Stimulated activated naive B cell treated with anti-CD40 and anti-IgM and Interleukin-4, amounts not matched to agents 10 μg/mL and 1 μg/mL and 100 μg/mL, for 72 hours (primary cell): Measurements from ENCODE around the gene C5orf24.
A peak's percentile ranks its signal among the peaks of the same experiment; 100 is the strongest.
"Not testable (repeated sequence)": the region's sequence is repeated elsewhere in the genome, so short reads cannot be mapped to it uniquely, and the experiment has no call there.

ENCODE experiments used
- ATAC-seq, 2 donors: fragments of 150-1000 bp; cut with Tn5 transposase; replicated peaks; 2 replicates each; pipeline ENCODE4 v1.10.0; 2021; ENCODE audit warnings: moderate library complexity in 1 of 2
- DNase-seq: peaks from one replicate; pipeline ENCODE4 v3.0.0; 2021
- H3K27ac Mint-ChIP-seq: one replicate; pipeline ENCODE4 v1.8.0; 2022; ENCODE audit warnings: mild to moderate bottlenecking, mixed read lengths
- H3K27me3 Mint-ChIP-seq, 2 donors: one replicate each; pipeline ENCODE4 v1.8.0; 2022; ENCODE audit warnings: mixed read lengths in 2 of 2
- H3K36me3 Mint-ChIP-seq, 2 donors: one replicate each; pipeline ENCODE4 v1.8.0; 2022; ENCODE audit warnings: mixed read lengths in 2 of 2, mild to moderate bottlenecking in 1 of 2
- H3K4me1 Mint-ChIP-seq, 2 donors: one replicate each; pipeline ENCODE4 v1.8.0; 2022; ENCODE audit warnings: mixed read lengths in 2 of 2, mild to moderate bottlenecking in 1 of 2
- H3K4me3 Mint-ChIP-seq, 2 donors: one replicate each; pipeline ENCODE4 v1.8.0; 2022; ENCODE audit warnings: mild to moderate bottlenecking in 2 of 2, mixed read lengths in 2 of 2, moderate library complexity in 1 of 2
- H3K9me3 Mint-ChIP-seq, 2 donors: one replicate each; pipeline ENCODE4 v1.8.0; 2022; ENCODE audit warnings: mixed read lengths in 2 of 2, mild to moderate bottlenecking in 1 of 2

Gene C5orf24

GRCh38 chr5:134838361-134838760 lies 7.4 kb upstream of the C5orf24 start:
- not testable (repeated sequence) for H3K27ac Mint-ChIP-seq, H3K9me3 Mint-ChIP-seq, H3K27me3 Mint-ChIP-seq

GRCh38 chr5:134840811-134841210 lies 5.0 kb upstream of the C5orf24 start:
- DNase-seq, result no peak
- peaks cover 25 to 27% of the 10 kb centered on the region in 2 donors for H3K36me3 Mint-ChIP-seq

More at GRCh38 chr5:134838361-134838760, 7.4 kb upstream of the C5orf24 start:
- not testable (repeated sequence) for H3K4me3 Mint-ChIP-seq, DNase-seq, H3K4me1 Mint-ChIP-seq, ATAC-seq
- H3K36me3 Mint-ChIP-seq, result peaks cover 18 to 20% of the 10 kb centered on the region in 2 donors

GRCh38 chr5:134844252-134844651 lies 1.5 kb upstream of the C5orf24 start:
- Mint-ChIP-seq H3K4me1 (peaks cover 12 to 35% of the 10 kb centered on the region in 2 donors), H3K9me3 (no peaks in the 10 kb centered on the region), H3K27ac (no peak overlapping the region), H3K36me3 (peaks cover 20 to 25% of the 10 kb centered on the region in 2 donors), H3K4me3 (no peak overlapping the region), H3K27me3 (no peaks in the 10 kb centered on the region)
- ATAC-seq, result no peak
- no peak for DNase-seq

More at GRCh38 chr5:134840811-134841210, 5.0 kb upstream of the C5orf24 start:
- ATAC-seq, result no peak
- no peaks in the 10 kb centered on the region for H3K9me3 Mint-ChIP-seq
- no peak overlapping the region for H3K4me3 Mint-ChIP-seq
- no peak overlapping the region for H3K27ac Mint-ChIP-seq
- no peaks in the 10 kb centered on the region for H3K27me3 Mint-ChIP-seq
- H3K4me1 Mint-ChIP-seq, result peaks cover 8 to 13% of the 10 kb centered on the region in 2 donors

DNA sequence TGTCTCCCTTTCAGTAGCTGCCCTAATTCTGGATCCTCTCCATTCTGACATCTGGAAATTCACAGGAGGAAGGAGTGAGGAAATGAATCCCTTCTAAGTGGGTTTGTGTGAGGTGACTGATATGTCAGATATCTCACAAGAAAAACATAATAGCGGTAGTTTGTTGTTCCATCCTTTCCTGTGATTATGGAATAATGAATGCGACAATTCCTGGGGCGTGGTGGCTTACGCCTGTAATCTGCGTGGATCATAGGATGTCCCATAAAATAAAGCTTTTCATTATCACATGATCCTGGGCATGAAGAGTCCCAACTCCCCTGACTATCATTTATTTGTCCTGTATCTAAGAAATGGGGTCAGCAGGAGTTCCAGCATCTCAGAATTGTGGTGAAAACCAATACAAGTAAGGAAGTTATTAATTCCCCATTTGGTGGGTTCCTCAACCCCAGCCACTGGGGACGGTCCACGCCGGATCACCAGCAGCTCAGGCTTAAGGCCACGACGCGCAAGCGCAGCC lies 375 bp upstream of the C5orf24 start:
- H3K4me1 Mint-ChIP-seq, result peaks cover 14 to 35% of the 10 kb centered on the region in 2 donors
- peaks cover 11 to 23% of the 10 kb centered on the region in 2 donors for H3K36me3 Mint-ChIP-seq
- H3K27ac Mint-ChIP-seq, result peak overlapping the region; percentile 99
- H3K4me3 Mint-ChIP-seq, result peak overlapping the region; percentile 91 to 95
- H3K9me3 Mint-ChIP-seq, result no peaks in the 10 kb centered on the region
- no peaks in the 10 kb centered on the region for H3K27me3 Mint-ChIP-seq
- DNase-seq, result no peak
- no peak for ATAC-seq

DNA sequence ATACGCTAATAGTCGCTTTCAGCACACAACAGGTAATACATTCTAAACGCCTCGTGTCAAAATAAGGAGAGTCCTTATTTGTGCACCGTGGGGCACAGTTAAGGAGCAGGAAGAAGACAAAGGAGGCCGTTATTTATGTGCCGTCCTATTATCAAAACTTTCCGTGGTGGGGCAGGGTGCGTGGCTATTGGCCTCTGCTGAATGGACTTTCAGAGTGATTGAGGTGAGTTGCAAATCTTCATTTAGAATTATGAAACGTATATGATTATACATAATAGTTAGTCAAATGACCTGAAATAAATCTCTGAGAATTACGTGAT lies 833 bp downstream of the C5orf24 start:
- peaks cover 7 to 18% of the 10 kb centered on the region in 2 donors for H3K36me3 Mint-ChIP-seq
- H3K4me1 Mint-ChIP-seq, result peaks cover 14 to 35% of the 10 kb centered on the region in 2 donors
- H3K27me3 Mint-ChIP-seq, result no peaks in the 10 kb centered on the region
- DNase-seq, result no peak
- no peaks in the 10 kb centered on the region for H3K9me3 Mint-ChIP-seq
- H3K4me3 Mint-ChIP-seq, result peak overlapping the region; percentile 91 to 95
- peak; percentile 3 to 7 for ATAC-seq
- peak overlapping the region; percentile 99 for H3K27ac Mint-ChIP-seq

DNA sequence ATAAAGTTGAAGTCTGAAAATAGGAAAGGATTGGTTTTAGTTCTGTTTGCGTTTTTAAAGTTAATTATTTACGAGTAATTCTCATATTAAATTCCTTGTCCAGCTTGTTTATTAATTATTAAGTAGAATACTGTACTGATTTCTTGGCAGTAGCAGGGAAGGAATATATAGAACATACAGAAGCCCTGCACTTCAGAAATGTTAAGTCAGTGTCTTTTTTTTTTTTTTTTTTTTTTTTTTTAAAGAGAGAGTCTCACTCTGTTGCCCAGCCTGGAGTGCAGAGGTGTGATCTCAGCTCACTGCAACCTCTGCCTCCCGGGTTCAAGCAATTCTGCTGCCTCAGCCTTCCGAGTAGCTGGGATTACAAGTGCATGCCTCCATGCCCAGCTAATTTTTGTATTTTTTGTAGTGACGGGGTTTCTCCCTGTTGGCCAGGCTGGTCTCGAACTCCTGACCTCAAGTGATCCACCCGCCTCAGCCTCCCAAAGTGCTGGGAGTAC lies 3.7 kb downstream of the C5orf24 start:
- H3K4me3 Mint-ChIP-seq, H3K27me3 Mint-ChIP-seq, H3K27ac Mint-ChIP-seq, DNase-seq, ATAC-seq, H3K9me3 Mint-ChIP-seq: not testable (repeated sequence)
- Mint-ChIP-seq H3K36me3 (peaks cover 12 to 20% of the 10 kb centered on the region in 2 donors), H3K4me1 (peaks cover 14 to 35% of the 10 kb centered on the region in 2 donors)

- Mint-ChIP-seq H3K27me3 (no peaks in the 10 kb centered on the region), H3K9me3 (no peaks in the 10 kb centered on the region), H3K4me1 (peaks cover 5 to 18% of the 10 kb centered on the region in 2 donors), H3K4me3 (no peak overlapping the region), H3K27ac (no peak overlapping the region), H3K36me3 (peaks cover 13 to 18% of the 10 kb centered on the region in 2 donors)
- ATAC-seq, result no peak
- no peak for DNase-seq
Observed at GRCh38 chr5:134851307-134851923, 5.6 kb downstream of the C5orf24 start.

DNA sequence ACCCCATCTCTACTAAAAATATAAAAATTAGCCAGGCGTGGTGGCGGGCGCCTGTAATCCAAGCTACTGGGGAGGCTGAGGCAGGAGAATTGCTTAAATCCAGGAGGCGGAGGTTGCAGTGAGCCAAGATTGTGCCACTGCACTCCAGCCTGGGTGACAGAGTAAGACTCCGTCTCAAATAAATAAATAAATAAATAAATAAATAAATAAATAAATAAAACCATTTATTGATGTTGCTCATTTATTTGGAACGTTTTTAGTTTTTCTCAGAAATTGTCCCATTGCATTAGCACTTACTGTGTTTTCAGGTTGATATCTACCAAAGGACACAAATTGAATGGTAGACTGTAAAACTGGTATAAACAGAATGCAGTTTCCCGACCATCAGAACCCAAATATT lies 10.7 kb downstream of the C5orf24 start:
- not testable (repeated sequence) for H3K4me1 Mint-ChIP-seq, H3K27ac Mint-ChIP-seq, ATAC-seq, H3K27me3 Mint-ChIP-seq, DNase-seq, H3K4me3 Mint-ChIP-seq, H3K9me3 Mint-ChIP-seq
- peaks cover 21 to 24% of the 10 kb centered on the region in 2 donors for H3K36me3 Mint-ChIP-seq

DNA sequence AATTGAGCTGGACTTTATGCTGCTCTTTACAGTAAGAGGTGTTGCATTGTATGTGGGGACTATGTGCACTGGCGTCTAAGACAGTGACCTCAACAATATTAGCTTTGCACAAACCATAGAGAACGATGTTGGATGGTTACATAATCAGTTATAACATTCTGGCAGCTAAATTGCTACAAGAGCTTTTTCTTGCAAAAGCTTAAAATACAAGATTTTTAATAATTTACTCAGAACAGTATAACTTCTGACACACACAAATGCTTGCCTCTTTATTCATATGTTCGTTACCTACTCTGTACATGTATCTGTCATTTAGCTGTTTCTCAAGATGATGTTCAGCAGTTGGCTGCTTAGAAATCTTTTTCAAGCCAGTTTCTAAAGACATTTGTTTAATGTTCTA lies 11.6 kb downstream of the C5orf24 start:
- Mint-ChIP-seq H3K36me3 (peaks cover 21 to 22% of the 10 kb centered on the region in 2 donors), H3K9me3 (no peaks in the 10 kb centered on the region), H3K4me1 (no peaks in the 10 kb centered on the region), H3K27me3 (no peaks in the 10 kb centered on the region), H3K27ac (no peak overlapping the region), H3K4me3 (no peak overlapping the region)
- DNase-seq (no peak), ATAC-seq (no peak)

DNA sequence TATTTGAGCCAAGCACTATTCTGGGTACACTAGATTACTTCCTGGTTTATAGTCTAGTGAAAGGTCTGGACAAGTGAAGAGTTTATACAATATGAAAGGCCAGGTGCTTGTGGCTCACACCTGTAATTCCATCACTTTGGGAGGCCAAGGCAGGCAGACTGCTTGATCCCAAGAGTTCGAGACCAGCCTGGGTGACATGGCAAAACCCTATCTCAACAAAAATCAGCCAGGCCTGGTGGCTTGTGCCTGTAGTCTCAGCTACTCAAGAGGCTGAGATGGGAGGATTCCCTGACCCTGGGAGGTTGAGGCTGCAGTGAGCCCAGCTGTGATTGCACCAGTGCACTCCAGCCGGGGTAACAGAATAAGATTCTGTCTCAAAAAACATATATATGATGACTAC lies 18.9 kb downstream of the C5orf24 start:
- no peak overlapping the region for H3K4me3 Mint-ChIP-seq
- H3K9me3 Mint-ChIP-seq, result no peaks in the 10 kb centered on the region
- no peaks in the 10 kb centered on the region for H3K27me3 Mint-ChIP-seq
- H3K27ac Mint-ChIP-seq, result no peak overlapping the region
- no peak for DNase-seq
- peaks cover 8 to 10% of the 10 kb centered on the region in 2 donors for H3K36me3 Mint-ChIP-seq
- no peak for ATAC-seq
- H3K4me1 Mint-ChIP-seq, result no peaks in the 10 kb centered on the region

DNA sequence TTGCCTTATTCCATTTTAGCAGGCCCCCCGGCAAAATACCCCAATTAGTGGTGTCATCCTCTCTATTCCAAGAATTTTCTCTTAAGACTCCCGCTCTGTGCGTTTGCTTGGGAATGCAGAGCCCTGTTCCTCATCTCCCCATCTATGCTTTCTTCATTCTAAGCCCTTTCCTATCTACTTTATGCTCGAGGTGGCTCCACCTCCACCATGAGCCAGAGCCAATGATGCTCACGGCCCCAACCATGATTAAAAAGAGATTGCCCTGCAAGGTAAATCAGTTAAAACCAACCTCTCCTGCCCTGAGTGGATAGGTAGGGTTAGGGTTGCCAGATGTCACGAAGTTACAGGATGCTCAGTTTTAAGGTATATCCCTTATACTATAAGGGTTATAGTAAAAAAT lies 27.7 kb downstream of the C5orf24 start:
- H3K9me3 Mint-ChIP-seq, result no peaks in the 10 kb centered on the region
- H3K4me3 Mint-ChIP-seq, result peak overlapping the region; percentile 99 to 100
- ATAC-seq (peak in 1 of 2 donors; percentile 14), DNase-seq (no peak)
- H3K4me1 Mint-ChIP-seq, result peaks cover 25 to 43% of the 10 kb centered on the region in 2 donors
- peaks cover 6 to 17% of the 10 kb centered on the region in 2 donors for H3K36me3 Mint-ChIP-seq
- H3K27ac Mint-ChIP-seq, result peak overlapping the region; percentile 43
- no peaks in the 10 kb centered on the region for H3K27me3 Mint-ChIP-seq

DNA sequence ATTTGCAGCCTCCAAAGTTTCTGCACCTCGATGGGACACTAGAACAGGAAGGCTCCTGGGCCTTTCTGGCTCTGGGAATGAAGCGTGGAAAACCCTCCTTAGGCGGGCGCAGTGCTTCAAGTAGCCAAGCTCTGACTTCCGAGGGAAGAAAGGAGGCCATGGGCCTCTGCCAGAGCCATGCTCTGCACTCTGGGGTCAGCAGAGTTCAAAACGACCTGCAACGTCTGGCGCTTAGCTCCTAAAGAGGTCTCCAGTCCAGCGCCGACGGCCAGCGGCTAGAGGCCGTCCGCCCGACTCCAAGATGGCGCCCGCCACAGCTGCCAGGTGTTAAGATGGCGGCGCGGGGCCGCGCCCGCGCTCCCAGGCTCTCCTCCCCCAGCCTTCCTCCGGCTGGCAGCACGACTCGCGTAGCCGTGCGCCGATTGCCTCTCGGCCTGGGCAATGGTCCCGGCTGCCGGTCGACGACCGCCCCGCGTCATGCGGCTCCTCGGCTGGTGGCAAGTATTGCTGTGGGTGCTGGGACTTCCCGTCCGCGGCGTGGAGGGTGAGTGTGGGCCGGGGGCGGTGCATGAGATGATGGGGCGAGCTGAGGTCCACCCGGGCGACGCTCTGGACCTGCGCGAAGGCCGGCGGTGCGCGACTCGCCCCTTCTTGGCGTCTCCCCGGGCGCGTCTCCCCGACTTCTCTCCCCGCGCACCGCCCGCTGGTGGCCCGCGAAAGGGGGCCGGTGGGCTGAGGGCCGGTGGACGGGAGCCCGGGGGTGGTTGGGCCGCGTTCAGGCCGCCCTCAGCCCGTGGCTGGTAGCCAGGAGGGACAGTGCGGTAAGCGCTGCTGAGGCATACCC lies 28.4 kb downstream of the C5orf24 start, which contains the start of gene TXNDC15:
Gene TXNDC15 (plus strand): TSS at position 385 of the 844 bp plus-strand sequence. CDS start 57 bp downstream, at position 442.
- ATAC-seq (peak; percentile 88), DNase-seq (peak; percentile 78)
- H3K36me3 Mint-ChIP-seq, result peaks cover 6 to 19% of the 10 kb centered on the region in 2 donors
- H3K4me1 Mint-ChIP-seq, result peaks cover 26 to 46% of the 10 kb centered on the region in 2 donors
- no peaks in the 10 kb centered on the region for H3K9me3 Mint-ChIP-seq
- peak within 1 kb of the TSS; percentile 99 to 100 for H3K4me3 Mint-ChIP-seq
- H3K27ac Mint-ChIP-seq, result peak within 1 kb of the TSS; percentile 99
- no peaks in the 10 kb centered on the region for H3K27me3 Mint-ChIP-seq

DNA sequence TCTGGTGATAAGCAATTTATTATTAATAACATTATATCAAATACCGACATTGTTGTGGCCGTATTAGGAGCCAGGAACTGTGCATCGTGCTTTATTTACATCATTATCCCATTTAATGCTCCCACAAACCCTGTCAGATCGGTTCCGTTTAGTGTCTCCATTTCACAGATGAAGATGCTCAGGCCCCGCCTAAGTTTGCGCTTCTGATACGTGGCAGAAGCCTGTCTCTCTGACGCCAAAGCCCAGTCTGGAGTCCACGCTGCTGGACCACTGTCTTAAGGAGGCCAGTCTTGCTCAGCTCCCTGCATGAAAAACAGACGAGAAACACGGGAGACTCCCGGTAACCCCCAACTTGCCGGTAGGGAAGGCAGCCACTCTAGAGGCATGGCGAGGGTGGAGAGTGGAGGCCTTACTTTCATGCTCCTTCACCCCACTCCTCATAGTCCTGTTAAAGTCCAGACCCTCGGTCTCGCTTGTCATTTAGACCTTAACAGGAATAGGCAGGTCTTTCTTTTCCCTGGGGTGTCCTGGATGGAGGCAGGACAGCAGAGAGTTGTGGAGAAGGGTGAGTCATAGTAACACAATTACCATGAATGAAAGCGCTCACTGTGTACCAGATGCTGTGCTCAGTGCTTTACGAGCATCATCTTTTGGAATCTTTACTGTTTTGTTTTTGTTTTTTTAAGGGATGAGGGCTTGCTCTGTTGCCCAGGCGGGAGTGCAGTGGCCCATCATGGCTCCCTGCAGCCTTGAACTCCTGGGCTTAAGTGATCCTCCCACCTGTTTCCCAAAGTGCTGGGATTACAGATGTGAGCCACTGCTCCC lies 29.3 kb downstream of the C5orf24 start:
- Mint-ChIP-seq H3K4me1 (peaks cover 32 to 54% of the 10 kb centered on the region in 2 donors), H3K27ac (peak overlapping the region; percentile 99), H3K27me3 (no peaks in the 10 kb centered on the region), H3K4me3 (peak overlapping the region; percentile 99 to 100), H3K36me3 (peaks cover 9 to 27% of the 10 kb centered on the region in 2 donors), H3K9me3 (no peaks in the 10 kb centered on the region)
- DNase-seq (peak; percentile 44), ATAC-seq (peak; percentile 55 to 62)

DNA sequence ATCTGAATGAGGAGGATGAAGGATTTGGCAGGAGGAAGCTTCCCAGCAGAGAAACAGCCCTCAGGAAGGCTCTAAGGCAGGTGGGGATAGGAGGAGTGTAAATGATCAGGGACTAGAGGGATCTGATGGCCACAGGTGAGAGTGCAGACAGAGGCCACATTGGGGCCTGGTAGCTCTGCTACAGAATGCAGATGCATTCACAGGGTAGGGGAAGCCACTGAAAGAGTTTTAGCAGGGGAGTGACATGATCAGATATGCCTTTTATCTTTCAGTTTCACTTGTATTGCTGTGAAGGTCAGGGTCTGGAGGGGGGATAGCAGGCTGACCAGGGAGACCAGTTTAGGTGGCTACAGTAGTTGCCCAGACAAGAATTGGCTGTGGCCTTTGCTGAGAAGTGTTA lies 31.4 kb downstream of the C5orf24 start:
- Mint-ChIP-seq H3K27ac (peak overlapping the region; percentile 56), H3K9me3 (no peaks in the 10 kb centered on the region), H3K27me3 (no peaks in the 10 kb centered on the region), H3K36me3 (peaks cover 14 to 33% of the 10 kb centered on the region in 2 donors), H3K4me3 (peak overlapping the region; percentile 7 to 11), H3K4me1 (peaks cover 37 to 57% of the 10 kb centered on the region in 2 donors)
- DNase-seq, result no peak
- ATAC-seq, result no peak
